ENCODE results near the gene ZNF22. TPM values are rescaled to one million over a fixed set of nuclear protein-coding genes. Genes with fewer than 3 reads are reported as not detected.

The ZNF22 gene
- total RNA-seq, 1 experiment from 2014 or later: 36.9 TPM

GRCh38 chr10:44961230-44961571, 39.5 kb upstream of the ZNF22 start:
- peak; percentile 19 for DNase-seq
- peaks cover 74 to 76% of the 10 kb centered on the region in 2 experiments for H3K4me1 Mint-ChIP-seq
- no peak overlapping the region for H3K4me3 Mint-ChIP-seq

More at GRCh38 chr10:44961230-44961571, 39.5 kb upstream of the ZNF22 start:
- Histone ChIP-seq H2AK5ac (ENCODE audit: insufficient read length, low read length) (no peak overlapping the region), H4K5ac (ENCODE audit: insufficient read length, low read depth, low read length) (no peak overlapping the region), H4K8ac (replicated peaks; ENCODE audit: insufficient read length, low read depth, low read length) (no peak overlapping the region), H3K14ac (ENCODE audit: insufficient read depth, low read length) (no peak overlapping the region), H3K23ac (ENCODE audit: insufficient read length, low read depth, low read length) (no peak overlapping the region), H3K56ac (ENCODE audit: insufficient read length, low read depth, low read length) (no peak overlapping the region), H3T11ph (ENCODE audit: low read length) (no peak overlapping the region), H3K27me3 (ENCODE audit: insufficient read depth, low read length) (no peaks in the 10 kb centered on the region), H2BK15ac (ENCODE audit: low read depth, low read length) (no peak overlapping the region), H3K9ac (ENCODE audit: extremely low read depth, insufficient read length, low read length) (no peak overlapping the region), H2BK20ac (ENCODE audit: low read depth, low read length, poor library complexity, severe bottlenecking) (no peak overlapping the region), H3K4me2 (ENCODE audit: insufficient read depth, insufficient read length, low read length) (no peak overlapping the region), H2BK120ac (ENCODE audit: low read depth, low read length, poor library complexity, severe bottlenecking) (no peak overlapping the region), H3K4me1 (ENCODE audit: insufficient read depth, low read length) (peaks cover 25% of the 10 kb centered on the region; the same call in 1 of the 2 replicates), H3K4ac (ENCODE audit: low read depth, low read length) (no peak overlapping the region), H2BK12ac (ENCODE audit: insufficient read length, low read depth, low read length) (no peak overlapping the region), H3K18ac (ENCODE audit: insufficient read length, low read depth, low read length) (no peak overlapping the region), H3K9me3 (ENCODE audit: control insufficient read depth, low read depth, low read length) (no peaks in the 10 kb centered on the region), H2AFZ (ENCODE audit: low read length) (no peak overlapping the region), H4K20me1 (ENCODE audit: control insufficient read depth, insufficient read depth, insufficient read length) (no peaks in the 10 kb centered on the region), H2BK5ac (ENCODE audit: insufficient read length, low read length) (no peak overlapping the region), H3K27ac (ENCODE audit: insufficient read length, low read depth, low read length) (no peak overlapping the region), H3K79me2 (ENCODE audit: insufficient read depth, low read length) (no peaks in the 10 kb centered on the region), H4K91ac (ENCODE audit: insufficient read length, low read depth, low read length) (no peak overlapping the region), H3K23me2 (ENCODE audit: insufficient read length, low read depth, low read length, poor library complexity, severe bottlenecking) (peaks cover 11% of the 10 kb centered on the region), H3K79me1 (ENCODE audit: insufficient read depth, low read depth, low read length, poor library complexity, severe bottlenecking) (no peaks in the 10 kb centered on the region)
- Mint-ChIP-seq H3K27me3 (ENCODE audit: low read depth) (peaks cover 13% of the 10 kb centered on the region), H3K9me3 (no peaks in the 10 kb centered on the region; a peak in 1 of 5 replicates), H3K27ac (no peak overlapping the region), H3K36me3 (ENCODE audit: insufficient read depth in 1 of 3, low read depth in 3 of 3) (peaks cover 5 to 8% (median 7%) of the 10 kb centered on the region in 3 experiments; a peak in 5 of 7 replicates)
- whole genome bisulfite sequencing (ENCODE audit: extremely low coverage, insufficient read length, low lambda C conversion rate): no CpG with 5 or more reads among the region's 4 CpGs
- TF ChIP-seq CTCF (conservative IDR thresholded peaks at IDR 0.05): no peak

All from H9 (cell line).